Esophagus squamous epithelium (tissue), 5 donors: ENCODE results near the gene SCGB2A2. TPM values are rescaled to one million over a fixed set of nuclear protein-coding genes. Genes with fewer than 3 reads are reported as not detected.

ENCODE experiments used
- DNase-seq: peaks from one replicate; lab custom pipeline; 2025; lab: John Stamatoyannopoulos, UW
- H3K27ac ChIP-seq, 4 donors: fragments of 200-600 bp; sonication (generic); one replicate each; pipeline ENCODE4 v1.5.1; 2016 to 2019; ENCODE audit warnings: mild to moderate bottlenecking in 1 of 4
- H3K27me3 ChIP-seq, 4 donors: fragments of 200-600 bp; sonication (generic); 1 replicate in 3 of 4; 2 replicates in 1 of 4; pipeline versions ENCODE4 v1.5.1 to v1.6.0; 2017 to 2021; ENCODE audit warnings: antibody characterized with exemption in 1 of 4
- H3K36me3 ChIP-seq, 3 donors: fragments of 200-600 bp; sonication (generic); one replicate each; pipeline ENCODE4 v1.5.1; 2016 to 2019
- H3K4me1 ChIP-seq, 3 donors: fragments of 200-600 bp; sonication (generic); one replicate each; pipeline ENCODE4 v1.5.1; 2017 to 2019
- H3K4me3 ChIP-seq, 4 donors: fragments of 200-600 bp; sonication (generic); 1 replicate in 3 of 4; 2 replicates in 1 of 4; pipeline ENCODE4 v1.5.1; 2016 to 2019; ENCODE audit warnings: mild to moderate bottlenecking in 2 of 4, moderate library complexity in 1 of 4
- H3K9me3 ChIP-seq, 3 donors: fragments of 200-600 bp; sonication (generic); one replicate each; pipeline ENCODE4 v1.5.1; 2016 to 2019
- CTCF ChIP-seq, 6 experiments: fragments of 450-650 bp in 4 of 6; fragments of 200-600 bp in 2 of 6; sonication (generic) in 2 of 6; IDR thresholded peaks; one replicate each; pipeline ENCODE4 v1.5.1; 2016 to 2019; ENCODE audit warnings: antibody characterized with exemption in 6 of 6, mild to moderate bottlenecking in 4 of 6, moderate library complexity in 4 of 6
- POLR2A ChIP-seq, 4 donors: fragments of 450-650 bp; IDR thresholded peaks; one replicate each; pipeline ENCODE4 v1.6.1; 2017; ENCODE audit warnings: antibody characterized with exemption in 4 of 4, mild to moderate bottlenecking in 4 of 4, moderate library complexity in 3 of 4
- WGBS, 2 donors: methylation state at CpG; one replicate each; pipeline ENCODE4 v1.1.5; 2018; 5-methylcytosine and 5-hydroxymethylcytosine counted together
- intact Hi-C: fragments of 100-400 bp; cut with DNase I; formaldehyde crosslinking; loops from one replicate; pipeline ENCODE4 v1.15.0; 2022
- total RNA-seq, 4 donors: library from RNA; depleted of rRNA; stranded (reverse); fragments of >200 nt; gene quantifications; one replicate each; pipeline ENCODE4 v1.1.0, GENCODE V29; 2016
- donor health status: DM: yes; HTN: yes; CAD: no.

Gene SCGB2A2
- 10 to 100 TPM in 1 of 4 donors, not detected in 3; 28.7 TPM for total RNA-seq

- DNase-seq, result no peak
- H3K4me1 ChIP-seq, result peaks cover 0 to 5% (median 0%) of the 10 kb centered on the region in 3 donors
- intact Hi-C loops, result no loop called here
- no peaks in the 10 kb centered on the region for H3K36me3 ChIP-seq
- no peaks in the 10 kb centered on the region for H3K9me3 ChIP-seq
- TF ChIP-seq POLR2A (IDR thresholded peaks at IDR 0.05) (no peak), CTCF (IDR thresholded peaks at IDR 0.05) (peak in 5 of 6 experiments; percentile 20 to 47 (median 32))
- WGBS, 2 donors, result 43 to 62% methylated on average over 8 of the region's 10 CpGs
- H3K4me3 ChIP-seq, result no peak within 1 kb of the TSS
- no peak within 1 kb of the TSS for H3K27ac ChIP-seq
- peaks cover 0 to 54% (median 0%) of the 10 kb centered on the region in 4 donors for H3K27me3 ChIP-seq
These were observed at the start of gene SCGB2A2 for GRCh38 chr11:62269654-62270278. TSS of gene SCGB2A2 (plus strand) at chr11:62270158. CDS start at chr11:62270217, 59 bp downstream.

GRCh38 chr11:62221498-62221897 lies 48.5 kb upstream of the SCGB2A2 start:
- no peak overlapping the region for H3K4me3 ChIP-seq
- intact Hi-C loops, result no loop called here
- WGBS, 2 donors, result 89 to 90% methylated on average over 3 of the region's 3 CpGs
- no peak for DNase-seq
- peaks cover 0 to 32% (median 25%) of the 10 kb centered on the region in 3 donors for H3K9me3 ChIP-seq
- no peaks in the 10 kb centered on the region for H3K36me3 ChIP-seq
- H3K27me3 ChIP-seq, result peaks cover 0 to 4% (median 0%) of the 10 kb centered on the region in 4 donors
- no peak overlapping the region for H3K27ac ChIP-seq
- H3K4me1 ChIP-seq, result no peaks in the 10 kb centered on the region
- TF ChIP-seq POLR2A (IDR thresholded peaks at IDR 0.05), result no peak
- TF ChIP-seq CTCF (IDR thresholded peaks at IDR 0.05), result no peak

- intact Hi-C loops, result no loop called here
- H3K4me3 ChIP-seq, result no peak overlapping the region
- no peak overlapping the region for H3K27ac ChIP-seq
- H3K36me3 ChIP-seq, result no peaks in the 10 kb centered on the region
- no peak for DNase-seq
- no peaks in the 10 kb centered on the region for H3K4me1 ChIP-seq
- TF ChIP-seq POLR2A (IDR thresholded peaks at IDR 0.05) (no peak), CTCF (IDR thresholded peaks at IDR 0.05) (no peak)
- H3K9me3 ChIP-seq, result peaks cover 0 to 32% (median 25%) of the 10 kb centered on the region in 3 donors
- H3K27me3 ChIP-seq, result peaks cover 0 to 4% (median 0%) of the 10 kb centered on the region in 4 donors
These were observed 46.9 kb upstream of the SCGB2A2 start for GRCh38 chr11:62223095-62223494.

- intact Hi-C loops, result no loop called here
- no peaks in the 10 kb centered on the region for H3K9me3 ChIP-seq
- TF ChIP-seq POLR2A (IDR thresholded peaks at IDR 0.05) (no peak), CTCF (IDR thresholded peaks at IDR 0.05) (peak in 1 of 6 experiments; percentile 31)
- no peak overlapping the region for H3K4me3 ChIP-seq
- DNase-seq, result no peak
- no peaks in the 10 kb centered on the region for H3K4me1 ChIP-seq
- no peaks in the 10 kb centered on the region for H3K36me3 ChIP-seq
- no peak overlapping the region for H3K27ac ChIP-seq
- H3K27me3 ChIP-seq, result peaks cover 0 to 42% (median 0%) of the 10 kb centered on the region in 4 donors
These were observed 36.2 kb upstream of the SCGB2A2 start for GRCh38 chr11:62233730-62234129.

GRCh38 chr11:62236187-62236586 lies 33.8 kb upstream of the SCGB2A2 start:
- TF ChIP-seq CTCF (IDR thresholded peaks at IDR 0.05), result no peak
- TF ChIP-seq POLR2A (IDR thresholded peaks at IDR 0.05), result no peak

More at GRCh38 chr11:62236187-62236586, 33.8 kb upstream of the SCGB2A2 start:
- Histone ChIP-seq H3K4me1 (no peaks in the 10 kb centered on the region), H3K4me3 (no peak overlapping the region), H3K27ac (no peak overlapping the region), H3K36me3 (no peaks in the 10 kb centered on the region), H3K9me3 (no peaks in the 10 kb centered on the region), H3K27me3 (peaks cover 0 to 60% (median 0%) of the 10 kb centered on the region in 4 donors)
- WGBS, 2 donors, result 35 to 39% methylated on average over 2 of the region's 2 CpGs
- intact Hi-C loops, result no loop called here
- no peak for DNase-seq
